Spinal cord (tissue), 10 donors: ENCODE results near the gene RIPK1. TPM values are rescaled to one million over a fixed set of nuclear protein-coding genes. Genes with fewer than 3 reads are reported as not detected.
A peak's percentile ranks its signal among the peaks of the same experiment; 100 is the strongest.
"Not testable (repeated sequence)": the region's sequence is repeated elsewhere in the genome, so short reads cannot be mapped to it uniquely, and the experiment has no call there.

Experiments
- DNase-seq, 6 donors: peaks; one replicate each; pipeline versions ENCODE4 v3.0.0 to v3.0.0-alpha.2; 2013 to 2015; ENCODE audit warnings: low spot score in 6 of 6, low read depth in 4 of 6
- H3K27ac ChIP-seq: one replicate; pipeline ENCODE4 v1.5.1; 2013; ENCODE audit warnings: low read depth, low read length, control low read depth
- H3K27me3 ChIP-seq: one replicate; pipeline ENCODE4 v1.6.1; 2013; ENCODE audit warnings: low read length; ENCODE audit not compliant: control insufficient read depth, insufficient read depth
- H3K36me3 ChIP-seq: one replicate; pipeline ENCODE4 v1.6.1; 2013; ENCODE audit warnings: low read length; ENCODE audit not compliant: control insufficient read depth, insufficient read depth
- H3K4me1 ChIP-seq: one replicate; pipeline ENCODE4 v1.6.1; 2013; ENCODE audit warnings: low read length; ENCODE audit not compliant: control insufficient read depth, insufficient read depth
- H3K4me3 ChIP-seq: one replicate; pipeline ENCODE4 v1.5.1; 2013; ENCODE audit warnings: low read depth, low read length, control low read depth
- H3K9me3 ChIP-seq: one replicate; pipeline ENCODE4 v1.6.1; 2013; ENCODE audit warnings: low read length; ENCODE audit not compliant: control insufficient read depth, insufficient read depth
- WGBS: methylation state at CpG from one replicate; pipeline ENCODE4 v1.1.5; 2013; ENCODE audit warnings: missing lambda C conversion rate; ENCODE audit not compliant: insufficient coverage; 5-methylcytosine and 5-hydroxymethylcytosine counted together
- long read RNA-seq, 4 donors: transcript quantifications; one replicate each; lab custom pipeline, GENCODE V29; 2026
- polyA plus RNA-seq, 2 donors: library from polyadenylated mRNA; unstranded; fragments of 120-200 nt; gene quantifications; one replicate each; pipeline ENCODE4 v1.2.1, GENCODE V29; 2013; ENCODE audit not compliant: insufficient read length in 2 of 2
- total RNA-seq, 2 donors: library from RNA; depleted of rRNA in 1 of 2; stranded (reverse); fragments of 120-200 nt in 1 of 2; fragments of >200 nt in 1 of 2; gene quantifications; one replicate each; pipeline versions ENCODE4 v1.2.3 to v1.2.4, GENCODE V29; 2013 to 2014
- donor health status: healthy.

Gene RIPK1
- total RNA-seq (10 to 100 TPM; 17.4 to 25.5 TPM), polyA plus RNA-seq (10 to 100 TPM; 15.7 to 18.6 TPM)
- long read RNA-seq, donor 1, full-length matches to known transcripts: 2 of 9 reads
- long read RNA-seq, donor 1, partial matches to known transcripts: 7 of 9 reads
- long read RNA-seq, donor 1, other reads (novel, unspliced or antisense): 0 of 9 reads
- long read RNA-seq, donor 2: 0 reads
- long read RNA-seq, donor 3: 0 reads
- long read RNA-seq, donor 4: 0 reads

- Histone ChIP-seq H3K27ac (peak within 1 kb of the TSS; percentile 93), H3K36me3 (no peaks in the 10 kb centered on the region), H3K4me1 (peaks cover 32% of the 10 kb centered on the region), H3K9me3 (no peaks in the 10 kb centered on the region), H3K4me3 (peak within 1 kb of the TSS; percentile 75), H3K27me3 (no peaks in the 10 kb centered on the region)
- DNase-seq: peak in 5 of 6 donors; percentile 77 to 96 (median 85)
- under 1% methylated on average over 110 of the region's 112 CpGs for WGBS
Measured at GRCh38 chr6:3068329-3069214, at the start of gene RIPK1. TSS of gene RIPK1 (plus strand) at chr6:3068494. CDS start at chr6:3076824, 8,330 bp downstream.

GRCh38 chr6:3019065-3019464 lies 49.2 kb upstream of the RIPK1 start:
- H3K4me1 ChIP-seq: peaks cover 14% of the 10 kb centered on the region
- H3K9me3 ChIP-seq: no peaks in the 10 kb centered on the region
- peaks cover 41% of the 10 kb centered on the region for H3K36me3 ChIP-seq
- H3K4me3 ChIP-seq: no peak overlapping the region
- H3K27ac ChIP-seq: no peak overlapping the region
- WGBS: no CpG with 5 or more reads among the region's 1 CpG
- no peak for DNase-seq
- H3K27me3 ChIP-seq: no peaks in the 10 kb centered on the region

GRCh38 chr6:3019749-3020320 lies 48.5 kb upstream of the RIPK1 start:
- DNase-seq: no peak
- Histone ChIP-seq H3K27me3 (no peaks in the 10 kb centered on the region), H3K36me3 (peaks cover 35% of the 10 kb centered on the region), H3K4me3 (no peak overlapping the region), H3K9me3 (no peaks in the 10 kb centered on the region), H3K27ac (no peak overlapping the region), H3K4me1 (peaks cover 16% of the 10 kb centered on the region)
- 100% methylated on average over 1 of the region's 6 CpGs for WGBS

- peaks cover 16% of the 10 kb centered on the region for H3K4me1 ChIP-seq
- no CpG with 5 or more reads among the region's 2 CpGs for WGBS
- not testable (repeated sequence) for DNase-seq, H3K27ac ChIP-seq, H3K4me3 ChIP-seq, H3K27me3 ChIP-seq, H3K9me3 ChIP-seq
- H3K36me3 ChIP-seq: peaks cover 25% of the 10 kb centered on the region
Measured at GRCh38 chr6:3020976-3021598, 47.2 kb upstream of the RIPK1 start.

GRCh38 chr6:3022765-3023662 lies 45.3 kb upstream of the RIPK1 start:
- Histone ChIP-seq H3K27me3 (no peaks in the 10 kb centered on the region), H3K9me3 (no peaks in the 10 kb centered on the region), H3K27ac (no peak overlapping the region), H3K4me3 (no peak overlapping the region), H3K36me3 (peaks cover 11% of the 10 kb centered on the region), H3K4me1 (peaks cover 16% of the 10 kb centered on the region)
- DNase-seq: peak in 1 of 6 donors; percentile 21
- WGBS: 60% methylated on average over 25 of the region's 26 CpGs

- Histone ChIP-seq H3K27me3 (no peaks in the 10 kb centered on the region), H3K36me3 (peaks cover 11% of the 10 kb centered on the region), H3K4me1 (peaks cover 16% of the 10 kb centered on the region), H3K9me3 (no peaks in the 10 kb centered on the region), H3K27ac (no peak overlapping the region), H3K4me3 (no peak overlapping the region)
- DNase-seq: peak in 1 of 6 donors; percentile 69
- WGBS: 63% methylated on average over 22 of the region's 32 CpGs
Measured at GRCh38 chr6:3023663-3024483, 44.4 kb upstream of the RIPK1 start.

GRCh38 chr6:3026791-3027626 lies 41.3 kb upstream of the RIPK1 start:
- H3K4me1 ChIP-seq: peaks cover 16% of the 10 kb centered on the region
- H3K27ac ChIP-seq: peak overlapping the region; percentile 57
- no peaks in the 10 kb centered on the region for H3K27me3 ChIP-seq
- DNase-seq: peak in 1 of 6 donors; percentile 23
- no peaks in the 10 kb centered on the region for H3K9me3 ChIP-seq
- 50% methylated on average over 19 of the region's 20 CpGs for WGBS
- H3K4me3 ChIP-seq: no peak overlapping the region
- peaks cover 11% of the 10 kb centered on the region for H3K36me3 ChIP-seq

- not testable (repeated sequence) for H3K27ac ChIP-seq, H3K36me3 ChIP-seq, H3K4me3 ChIP-seq, H3K27me3 ChIP-seq, DNase-seq, H3K9me3 ChIP-seq
- H3K4me1 ChIP-seq: peaks cover 11% of the 10 kb centered on the region
- WGBS: 89% methylated on average over 3 of the region's 5 CpGs
Measured at GRCh38 chr6:3028156-3028555, 40.1 kb upstream of the RIPK1 start.
